SK-N-SH treated with all-trans-retinoic acid at 6 μM for 48 hours (cell line): Measurements from ENCODE around the gene CD19.

Experiments used
- ATAC-seq: fragments of 200-7000 bp; cut with Tn5 transposase; 3 replicates; pipeline ENCODE4 v1.9.1; 2020; ENCODE audit warnings: mild to moderate bottlenecking, moderate library complexity
- ARNTL ChIP-seq: fragments of 450-650 bp; formaldehyde crosslinking; IDR thresholded peaks from 2 replicates; pipeline ENCODE4 v1.5.0; 2020; ENCODE audit warnings: low read depth, mild to moderate bottlenecking, moderate library complexity, borderline replicate concordance
- BACH2 ChIP-seq: fragments of 250-450 bp; sonication (Bioruptor Pico); IDR thresholded peaks from 2 replicates; pipeline ENCODE4 v1.9.0; 2021; ENCODE audit warnings: mild to moderate bottlenecking, borderline replicate concordance
- CSDC2 ChIP-seq: fragments of 250-450 bp; sonication (Bioruptor Pico); IDR thresholded peaks from 2 replicates; pipeline ENCODE4 v1.5.0; 2020; ENCODE audit warnings: mild to moderate bottlenecking, moderate library complexity
- ESRRG ChIP-seq: fragments of 250-450 bp; sonication (Bioruptor Pico); IDR thresholded peaks from 2 replicates; pipeline ENCODE4 v1.6.1; 2021; ENCODE audit warnings: mild to moderate bottlenecking
- GLIS3 ChIP-seq: fragments of 250-450 bp; sonication (Bioruptor Pico); IDR thresholded peaks from 2 replicates; pipeline ENCODE4 v1.5.0; 2020; ENCODE audit warnings: mild to moderate bottlenecking, moderate library complexity
- ISL1 ChIP-seq: fragments of 250-450 bp; sonication (Bioruptor Pico); IDR thresholded peaks from 2 replicates; pipeline ENCODE4 v2.1.2; 2022; ENCODE audit warnings: mild to moderate bottlenecking, moderate library complexity
- PATZ1 ChIP-seq: fragments of 250-450 bp; sonication (Bioruptor Pico); IDR thresholded peaks from 2 replicates; pipeline ENCODE4 v1.8.0; 2020; ENCODE audit warnings: mild to moderate bottlenecking, moderate library complexity, borderline replicate concordance
- PPARA ChIP-seq: fragments of 250-450 bp; sonication (Bioruptor Pico); IDR thresholded peaks from 2 replicates; pipeline ENCODE4 v1.5.0; 2020; ENCODE audit warnings: mild to moderate bottlenecking, borderline replicate concordance
- RARB ChIP-seq: fragments of 250-450 bp; sonication (Bioruptor Pico); IDR thresholded peaks from 2 replicates; pipeline ENCODE4 v1.8.0; 2021; ENCODE audit warnings: mild to moderate bottlenecking, moderate library complexity
- SNAI2 ChIP-seq: fragments of 250-450 bp; sonication (Bioruptor Pico); IDR thresholded peaks from 2 replicates; pipeline ENCODE4 v1.5.0; 2020; ENCODE audit warnings: mild to moderate bottlenecking, moderate library complexity
- TCF4 ChIP-seq: fragments of 250-450 bp; sonication (Bioruptor Pico); IDR thresholded peaks from 2 replicates; pipeline ENCODE4 v1.8.0; 2021; ENCODE audit warnings: mild to moderate bottlenecking, moderate library complexity, borderline replicate concordance
- TSHZ2 ChIP-seq: fragments of 250-450 bp; sonication (Bioruptor Pico); IDR thresholded peaks from 2 replicates; pipeline ENCODE4 v1.5.0; 2020; ENCODE audit warnings: mild to moderate bottlenecking, moderate library complexity
- ZC3H10 ChIP-seq: fragments of 250-450 bp; sonication (Bioruptor Pico); IDR thresholded peaks from 2 replicates; pipeline ENCODE4 v1.5.1; 2021; ENCODE audit warnings: mild to moderate bottlenecking, moderate library complexity
- ZFP3 ChIP-seq: fragments of 250-450 bp; sonication (Bioruptor Pico); IDR thresholded peaks from 2 replicates; pipeline ENCODE4 v1.5.0; 2020; ENCODE audit warnings: mild to moderate bottlenecking, moderate library complexity
- ZFP30 ChIP-seq: fragments of 450-650 bp; formaldehyde crosslinking; IDR thresholded peaks from 2 replicates; pipeline ENCODE4 v1.5.0; 2022; ENCODE audit warnings: mild to moderate bottlenecking, moderate library complexity
- ZNF565 ChIP-seq: fragments of 450-650 bp; formaldehyde crosslinking; conservative IDR thresholded peaks from 2 replicates; pipeline ENCODE4 v1.5.0; 2020; ENCODE audit warnings: low read depth, mild to moderate bottlenecking, moderate library complexity
- ZNF70 ChIP-seq: fragments of 450-650 bp; formaldehyde crosslinking; IDR thresholded peaks from 2 replicates; pipeline ENCODE4 v1.5.0; 2020; ENCODE audit warnings: mild to moderate bottlenecking, moderate library complexity
- ZNF8 ChIP-seq: fragments of 450-650 bp; formaldehyde crosslinking; IDR thresholded peaks from 2 replicates; pipeline ENCODE4 v1.5.0; 2020; ENCODE audit warnings: mild to moderate bottlenecking, moderate library complexity
- TF ChIP-seq, protein P1 (sequence below): fragments of 250-450 bp; sonication (Bioruptor Pico); IDR thresholded peaks from 2 replicates; pipeline ENCODE4 v1.5.1; 2020; ENCODE audit warnings: low read depth, mild to moderate bottlenecking, moderate library complexity
- TF ChIP-seq, protein P2 (sequence below): fragments of 250-450 bp; sonication (Bioruptor Pico); IDR thresholded peaks from 2 replicates; pipeline ENCODE4 v1.5.1; 2021; ENCODE audit warnings: mild to moderate bottlenecking, moderate library complexity
- TF ChIP-seq, protein P3 (sequence below): fragments of 250-450 bp; sonication (Bioruptor Pico); IDR thresholded peaks from 2 replicates; pipeline ENCODE4 v1.8.0; 2021; ENCODE audit warnings: low read depth, mild to moderate bottlenecking, moderate library complexity, borderline replicate concordance

CD19 gene

DNA sequence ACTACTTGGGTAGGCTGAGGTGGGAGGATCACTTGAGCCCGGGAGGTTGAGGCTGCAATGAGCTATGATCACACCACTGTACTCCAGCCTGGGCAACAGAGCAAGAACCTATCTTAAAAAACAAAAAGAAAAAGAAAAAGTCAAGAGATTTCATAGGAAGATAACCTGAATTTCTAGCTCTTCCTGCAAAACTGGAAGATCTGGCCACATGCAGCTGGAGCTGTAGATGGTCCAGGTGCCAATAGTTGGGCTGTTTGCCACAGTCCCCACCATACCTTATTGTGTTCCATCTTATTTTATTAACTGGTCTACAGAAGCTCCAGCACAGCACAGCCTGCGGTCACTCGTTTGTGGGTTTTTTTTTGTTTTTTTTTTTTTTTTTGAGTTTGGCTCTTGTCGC, 38.5 kb upstream of the CD19 start:
- no peak for TF ChIP-seq ISL1 (CRISPR knock-in tag)
- TF ChIP-seq RARB (CRISPR knock-in tag) = no peak
- no peak for TF ChIP-seq ZNF8
- TF ChIP-seq BACH2 (CRISPR knock-in tag) = no peak
- TF ChIP-seq, protein P1, sequence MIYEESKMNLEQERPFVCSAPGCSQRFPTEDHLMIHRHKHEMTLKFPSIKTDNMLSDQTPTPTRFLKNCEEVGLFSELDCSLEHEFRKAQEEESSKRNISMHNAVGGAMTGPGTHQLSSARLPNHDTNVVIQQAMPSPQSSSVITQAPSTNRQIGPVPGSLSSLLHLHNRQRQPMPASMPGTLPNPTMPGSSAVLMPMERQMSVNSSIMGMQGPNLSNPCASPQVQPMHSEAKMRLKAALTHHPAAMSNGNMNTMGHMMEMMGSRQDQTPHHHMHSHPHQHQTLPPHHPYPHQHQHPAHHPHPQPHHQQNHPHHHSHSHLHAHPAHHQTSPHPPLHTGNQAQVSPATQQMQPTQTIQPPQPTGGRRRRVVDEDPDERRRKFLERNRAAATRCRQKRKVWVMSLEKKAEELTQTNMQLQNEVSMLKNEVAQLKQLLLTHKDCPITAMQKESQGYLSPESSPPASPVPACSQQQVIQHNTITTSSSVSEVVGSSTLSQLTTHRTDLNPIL (CRISPR knock-in tag) = no peak
- TF ChIP-seq, protein P2, sequence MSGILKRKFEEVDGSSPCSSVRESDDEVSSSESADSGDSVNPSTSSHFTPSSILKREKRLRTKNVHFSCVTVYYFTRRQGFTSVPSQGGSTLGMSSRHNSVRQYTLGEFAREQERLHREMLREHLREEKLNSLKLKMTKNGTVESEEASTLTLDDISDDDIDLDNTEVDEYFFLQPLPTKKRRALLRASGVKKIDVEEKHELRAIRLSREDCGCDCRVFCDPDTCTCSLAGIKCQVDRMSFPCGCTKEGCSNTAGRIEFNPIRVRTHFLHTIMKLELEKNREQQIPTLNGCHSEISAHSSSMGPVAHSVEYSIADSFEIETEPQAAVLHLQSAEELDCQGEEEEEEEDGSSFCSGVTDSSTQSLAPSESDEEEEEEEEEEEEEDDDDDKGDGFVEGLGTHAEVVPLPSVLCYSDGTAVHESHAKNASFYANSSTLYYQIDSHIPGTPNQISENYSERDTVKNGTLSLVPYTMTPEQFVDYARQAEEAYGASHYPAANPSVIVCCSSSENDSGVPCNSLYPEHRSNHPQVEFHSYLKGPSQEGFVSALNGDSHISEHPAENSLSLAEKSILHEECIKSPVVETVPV (CRISPR knock-in tag) = no peak
- no peak for TF ChIP-seq PATZ1 (CRISPR knock-in tag)
- no peak for TF ChIP-seq ZFP30 (CRISPR knock-in tag)
- no peak for TF ChIP-seq ZNF565 (CRISPR knock-in tag)
- no peak for TF ChIP-seq ZFP3 (CRISPR knock-in tag)
- TF ChIP-seq TCF4 (CRISPR knock-in tag) = no peak
- TF ChIP-seq CSDC2 (CRISPR knock-in tag) = no peak
- TF ChIP-seq ARNTL (CRISPR knock-in tag) = no peak
- TF ChIP-seq ZC3H10 (CRISPR knock-in tag) = no peak
- TF ChIP-seq ZNF70 = no peak
- no peak for TF ChIP-seq PPARA (CRISPR knock-in tag)
- TF ChIP-seq, protein P3, sequence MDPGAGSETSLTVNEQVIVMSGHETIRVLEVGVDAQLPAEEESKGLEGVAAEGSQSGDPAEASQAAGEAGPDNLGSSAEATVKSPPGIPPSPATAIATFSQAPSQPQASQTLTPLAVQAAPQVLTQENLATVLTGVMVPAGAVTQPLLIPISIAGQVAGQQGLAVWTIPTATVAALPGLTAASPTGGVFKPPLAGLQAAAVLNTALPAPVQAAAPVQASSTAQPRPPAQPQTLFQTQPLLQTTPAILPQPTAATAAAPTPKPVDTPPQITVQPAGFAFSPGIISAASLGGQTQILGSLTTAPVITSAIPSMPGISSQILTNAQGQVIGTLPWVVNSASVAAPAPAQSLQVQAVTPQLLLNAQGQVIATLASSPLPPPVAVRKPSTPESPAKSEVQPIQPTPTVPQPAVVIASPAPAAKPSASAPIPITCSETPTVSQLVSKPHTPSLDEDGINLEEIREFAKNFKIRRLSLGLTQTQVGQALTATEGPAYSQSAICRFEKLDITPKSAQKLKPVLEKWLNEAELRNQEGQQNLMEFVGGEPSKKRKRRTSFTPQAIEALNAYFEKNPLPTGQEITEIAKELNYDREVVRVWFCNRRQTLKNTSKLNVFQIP = no peak
- no peak for TF ChIP-seq ESRRG
- no peak for ATAC-seq

DNA sequence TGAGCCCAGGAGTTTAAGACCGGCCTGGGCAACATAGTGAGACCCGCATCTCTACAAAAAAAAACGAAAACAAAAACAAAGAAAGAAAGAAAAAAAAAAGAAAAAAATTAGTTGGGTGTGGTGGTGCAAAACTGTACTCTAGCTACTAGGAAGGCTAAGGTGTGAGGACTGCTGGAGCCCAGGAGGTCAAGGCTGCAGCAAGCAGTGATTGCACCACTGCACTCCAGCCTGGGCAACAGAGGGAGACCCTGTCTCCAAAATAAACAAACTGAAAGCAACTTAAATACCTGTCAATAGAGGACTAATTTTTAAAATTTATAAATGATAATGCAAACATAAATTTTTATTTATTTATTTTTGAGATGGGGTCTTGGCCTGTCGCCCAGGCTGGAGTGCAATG, 36.2 kb upstream of the CD19 start:
- TF ChIP-seq ISL1 (CRISPR knock-in tag) (no peak), ZNF8 (no peak), ESRRG (no peak), ZNF70 (no peak), ZFP3 (CRISPR knock-in tag) (no peak), CSDC2 (CRISPR knock-in tag) (no peak), TSHZ2 (no peak), PPARA (CRISPR knock-in tag) (no peak), SNAI2 (no peak), GLIS3 (CRISPR knock-in tag) (no peak), ZNF565 (CRISPR knock-in tag) (no peak), BACH2 (CRISPR knock-in tag) (no peak)

GRCh38 chr16:28897826-28898225, 33.9 kb upstream of the CD19 start:
- ATAC-seq = no peak
- no peak for TF ChIP-seq ZNF8

More for the DNA sequence above, 36.2 kb upstream of the CD19 start:
- ATAC-seq = no peak

- ATAC-seq = no peak
- TF ChIP-seq CSDC2 (CRISPR knock-in tag) (no peak), PPARA (CRISPR knock-in tag) (no peak)
- TF ChIP-seq, all 23 proteins: peak for 0
Measured at GRCh38 chr16:28898266-28898665, 33.5 kb upstream of the CD19 start.
